ENCODE results near the gene EDN3. TPM values are rescaled to one million over a fixed set of nuclear protein-coding genes. Genes with fewer than 3 reads are reported as not detected.

The EDN3 gene
- polyA plus RNA-seq, 1 donor from 2014 or later: 0.50 TPM

GRCh38 chr20:59349277-59349676 is 48.9 kb downstream of the EDN3 start:
- no peak overlapping the region for H3K4me3 ChIP-seq (ENCODE audit: low read length)
- no peaks in the 10 kb centered on the region for H3K9me3 ChIP-seq (ENCODE audit: low read length)
- H3K9ac ChIP-seq (ENCODE audit: low read length): no peak overlapping the region
- no peaks in the 10 kb centered on the region for H4K20me1 ChIP-seq (ENCODE audit: insufficient read depth)
- H2AFZ ChIP-seq (ENCODE audit: low read depth, low read length): no peak overlapping the region
- H3K4me2 ChIP-seq (ENCODE audit: low read length): no peak overlapping the region
- H3F3A ChIP-seq (ENCODE audit: insufficient read depth, low read length, poor library complexity, severe bottlenecking): no peaks in the 10 kb centered on the region
- no peaks in the 10 kb centered on the region for H3K9me2 ChIP-seq (ENCODE audit: insufficient read depth, low read length)
- no peak overlapping the region for H3K27ac ChIP-seq (ENCODE audit: low read length)
- TF ChIP-seq CTCF (IDR thresholded peaks at IDR 0.05; ENCODE audit: poor library complexity, severe bottlenecking): no peak
- TF ChIP-seq EZH2 (IDR thresholded peaks at IDR 0.05; ENCODE audit: borderline replicate concordance, insufficient read depth, low read length, poor library complexity, severe bottlenecking): no peak
- TF ChIP-seq SMC3 (conservative IDR thresholded peaks at IDR 0.05; ENCODE audit: poor library complexity): no peak
- no peak for TF ChIP-seq EP300 (conservative IDR thresholded peaks at IDR 0.05; ENCODE audit: poor library complexity, severe bottlenecking)
- no peaks in the 10 kb centered on the region for H3K79me2 ChIP-seq (replicated peaks; ENCODE audit: insufficient read depth, low read length)
- no peaks in the 10 kb centered on the region for H3K36me3 ChIP-seq (ENCODE audit: insufficient read depth, low read length)
- no peaks in the 10 kb centered on the region for H3K27me3 ChIP-seq (ENCODE audit: insufficient read depth, low read depth, low read length)

DNA sequence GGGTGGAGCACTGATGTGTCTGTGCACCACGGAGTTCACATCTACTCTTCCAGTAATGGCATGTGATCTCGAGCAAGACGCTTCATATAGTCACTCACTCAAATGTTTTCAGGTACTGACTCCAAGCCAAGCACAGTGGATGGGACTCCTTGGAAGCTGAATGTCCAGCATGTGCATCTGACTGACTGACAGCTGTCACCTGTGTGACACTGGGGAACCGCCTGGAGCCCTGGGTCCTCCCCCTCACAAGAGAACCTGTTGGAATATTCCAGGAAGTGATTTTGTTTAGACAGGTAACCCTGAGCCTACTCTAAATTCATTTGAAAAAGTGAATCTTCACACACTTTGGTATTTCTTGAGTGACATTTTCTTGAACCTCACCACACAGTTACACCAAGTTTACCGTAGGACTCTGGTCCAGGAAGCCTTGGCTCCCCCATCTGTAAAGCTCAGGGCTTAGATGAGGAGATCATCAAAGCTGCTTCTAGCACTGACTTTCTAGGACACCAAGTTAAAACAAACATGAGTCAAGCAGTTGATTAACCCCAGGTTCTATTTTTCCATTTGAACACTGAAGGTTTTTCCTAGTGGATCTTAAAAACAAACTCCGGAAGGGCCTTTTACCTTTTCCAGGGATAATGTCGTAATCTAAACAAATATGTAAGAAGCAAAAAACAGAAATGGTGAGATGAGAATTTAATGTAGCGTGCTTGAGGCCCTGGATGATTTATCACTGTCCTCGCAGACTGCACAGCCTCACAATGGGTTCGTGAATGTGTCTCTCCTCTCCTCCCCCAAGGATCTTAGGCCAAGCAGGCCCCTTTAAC is 50.1 kb downstream of the EDN3 start:
- H3K4me2 ChIP-seq (ENCODE audit: low read length): no peak overlapping the region
- no peaks in the 10 kb centered on the region for H3K9me2 ChIP-seq (ENCODE audit: insufficient read depth, low read length)
- H3F3A ChIP-seq (ENCODE audit: insufficient read depth, low read length, poor library complexity, severe bottlenecking): no peaks in the 10 kb centered on the region
- H3K36me3 ChIP-seq (ENCODE audit: insufficient read depth, low read length): no peaks in the 10 kb centered on the region
- TF ChIP-seq RAD21 (conservative IDR thresholded peaks at IDR 0.05): no peak
- no peak for TF ChIP-seq TAF1 (IDR thresholded peaks at IDR 0.05; ENCODE audit: low read depth)
- TF ChIP-seq EP300 (conservative IDR thresholded peaks at IDR 0.05; ENCODE audit: poor library complexity, severe bottlenecking): no peak
- no peak for TF ChIP-seq EZH2 (IDR thresholded peaks at IDR 0.05; ENCODE audit: borderline replicate concordance, insufficient read depth, low read length, poor library complexity, severe bottlenecking)
- TF ChIP-seq, protein P1, sequence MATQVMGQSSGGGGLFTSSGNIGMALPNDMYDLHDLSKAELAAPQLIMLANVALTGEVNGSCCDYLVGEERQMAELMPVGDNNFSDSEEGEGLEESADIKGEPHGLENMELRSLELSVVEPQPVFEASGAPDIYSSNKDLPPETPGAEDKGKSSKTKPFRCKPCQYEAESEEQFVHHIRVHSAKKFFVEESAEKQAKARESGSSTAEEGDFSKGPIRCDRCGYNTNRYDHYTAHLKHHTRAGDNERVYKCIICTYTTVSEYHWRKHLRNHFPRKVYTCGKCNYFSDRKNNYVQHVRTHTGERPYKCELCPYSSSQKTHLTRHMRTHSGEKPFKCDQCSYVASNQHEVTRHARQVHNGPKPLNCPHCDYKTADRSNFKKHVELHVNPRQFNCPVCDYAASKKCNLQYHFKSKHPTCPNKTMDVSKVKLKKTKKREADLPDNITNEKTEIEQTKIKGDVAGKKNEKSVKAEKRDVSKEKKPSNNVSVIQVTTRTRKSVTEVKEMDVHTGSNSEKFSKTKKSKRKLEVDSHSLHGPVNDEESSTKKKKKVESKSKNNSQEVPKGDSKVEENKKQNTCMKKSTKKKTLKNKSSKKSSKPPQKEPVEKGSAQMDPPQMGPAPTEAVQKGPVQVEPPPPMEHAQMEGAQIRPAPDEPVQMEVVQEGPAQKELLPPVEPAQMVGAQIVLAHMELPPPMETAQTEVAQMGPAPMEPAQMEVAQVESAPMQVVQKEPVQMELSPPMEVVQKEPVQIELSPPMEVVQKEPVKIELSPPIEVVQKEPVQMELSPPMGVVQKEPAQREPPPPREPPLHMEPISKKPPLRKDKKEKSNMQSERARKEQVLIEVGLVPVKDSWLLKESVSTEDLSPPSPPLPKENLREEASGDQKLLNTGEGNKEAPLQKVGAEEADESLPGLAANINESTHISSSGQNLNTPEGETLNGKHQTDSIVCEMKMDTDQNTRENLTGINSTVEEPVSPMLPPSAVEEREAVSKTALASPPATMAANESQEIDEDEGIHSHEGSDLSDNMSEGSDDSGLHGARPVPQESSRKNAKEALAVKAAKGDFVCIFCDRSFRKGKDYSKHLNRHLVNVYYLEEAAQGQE (IDR thresholded peaks at IDR 0.05; ENCODE audit: borderline replicate concordance): no peak
- TF ChIP-seq SMC3 (conservative IDR thresholded peaks at IDR 0.05; ENCODE audit: poor library complexity): no peak
- TF ChIP-seq POLR2AphosphoS5 (IDR thresholded peaks at IDR 0.05): no peak
- TF ChIP-seq CTCF (IDR thresholded peaks at IDR 0.05; ENCODE audit: poor library complexity, severe bottlenecking): no peak
- no peak for TF ChIP-seq MXI1 (conservative IDR thresholded peaks at IDR 0.05; ENCODE audit: poor library complexity, severe bottlenecking)
- H4K20me1 ChIP-seq (ENCODE audit: insufficient read depth): no peaks in the 10 kb centered on the region
- no peak overlapping the region for H3K9ac ChIP-seq (ENCODE audit: low read length)
- H3K4me3 ChIP-seq (ENCODE audit: low read length): no peak overlapping the region
- no peaks in the 10 kb centered on the region for H3K9me3 ChIP-seq (ENCODE audit: low read length)
- no peak overlapping the region for H3K27ac ChIP-seq (ENCODE audit: low read length)
- no peaks in the 10 kb centered on the region for H3K79me2 ChIP-seq (replicated peaks; ENCODE audit: insufficient read depth, low read length)
- H2AFZ ChIP-seq (ENCODE audit: low read depth, low read length): no peak overlapping the region
- H3K27me3 ChIP-seq (ENCODE audit: insufficient read depth, low read depth, low read length): no peaks in the 10 kb centered on the region
